Neural progenitor cell (in vitro differentiated cells): ENCODE results near the gene PLB1. TPM values are rescaled to one million over a fixed set of nuclear protein-coding genes. Genes with fewer than 3 reads are reported as not detected.

Experiments
- DNase-seq: peaks from one replicate; pipeline ENCODE4 v3.0.0-alpha.2; 2016; ENCODE audit warnings: low spot score
- H2AFZ ChIP-seq: fragments of 200-600 bp; sonication (generic); replicated peaks from 2 replicates; pipeline ENCODE4 v1.6.1; 2016; ENCODE audit warnings: antibody characterized with exemption
- H3F3A ChIP-seq: fragments of 200-600 bp; sonication (generic); 2 replicates; pipeline ENCODE4 v1.6.1; 2016; ENCODE audit warnings: antibody characterized with exemption, low read depth
- H3K27ac ChIP-seq: fragments of 200-600 bp; sonication (generic); 2 replicates; pipeline ENCODE4 v1.5.1; 2016; ENCODE audit warnings: mild to moderate bottlenecking
- H3K27me3 ChIP-seq: fragments of 200-600 bp; sonication (generic); 2 replicates; pipeline ENCODE4 v1.6.1; 2016; ENCODE audit warnings: mild to moderate bottlenecking, moderate library complexity
- H3K36me3 ChIP-seq: fragments of 200-600 bp; sonication (generic); 2 replicates; pipeline ENCODE4 v1.5.1; 2016
- H3K4me1 ChIP-seq: fragments of 200-600 bp; sonication (generic); 2 replicates; pipeline ENCODE4 v1.6.1; 2016; ENCODE audit warnings: mixed run types
- H3K4me2 ChIP-seq: fragments of 200-600 bp; sonication (generic); 2 replicates; pipeline ENCODE4 v1.6.1; 2016
- H3K4me3 ChIP-seq: fragments of 200-600 bp; sonication (generic); 2 replicates; pipeline ENCODE4 v1.5.1; 2016
- H3K79me2 ChIP-seq: fragments of 200-600 bp; sonication (generic); 2 replicates; pipeline ENCODE4 v1.6.1; 2016; ENCODE audit warnings: low read depth
- H3K9ac ChIP-seq: fragments of 200-600 bp; sonication (generic); 2 replicates; pipeline ENCODE4 v1.6.1; 2016
- H3K9me3 ChIP-seq: fragments of 200-600 bp; sonication (generic); 2 replicates; pipeline ENCODE4 v1.5.1; 2016; ENCODE audit warnings: low read depth
- H4K20me1 ChIP-seq: fragments of 200-600 bp; sonication (generic); 2 replicates; pipeline ENCODE4 v1.6.1; 2016; ENCODE audit warnings: low read depth
- H3K27ac Mint-ChIP-seq: 3 replicates; pipeline ENCODE4 v1.8.0; 2021; ENCODE audit warnings: mixed read lengths
- H3K27me3 Mint-ChIP-seq: 2 replicates; pipeline ENCODE4 v1.8.0; 2022; ENCODE audit warnings: low read depth, mild to moderate bottlenecking, inconsistent platforms, moderate library complexity, mixed read lengths; ENCODE audit not compliant: insufficient read depth
- H3K36me3 Mint-ChIP-seq: 3 replicates; pipeline ENCODE4 v1.8.0; 2021; ENCODE audit warnings: mixed read lengths
- H3K4me1 Mint-ChIP-seq: 3 replicates; pipeline ENCODE4 v1.8.0; 2021; ENCODE audit warnings: mixed read lengths
- H3K4me3 Mint-ChIP-seq: 3 replicates; pipeline ENCODE4 v1.8.0; 2021; ENCODE audit warnings: mild to moderate bottlenecking, moderate library complexity, mixed read lengths
- H3K9me3 Mint-ChIP-seq: 3 replicates; pipeline ENCODE4 v1.8.0; 2020; ENCODE audit warnings: mixed read lengths
- EZH2 ChIP-seq: fragments of 200-600 bp; sonication (generic); IDR thresholded peaks from 2 replicates; pipeline ENCODE4 v1.6.1; 2017; ENCODE audit warnings: antibody characterized with exemption, mild to moderate bottlenecking, moderate library complexity
- EZH2phosphoT487 ChIP-seq: fragments of 200-600 bp; sonication (generic); IDR thresholded peaks from 2 replicates; pipeline ENCODE4 v1.6.1; 2017; ENCODE audit warnings: antibody characterized with exemption
- total RNA-seq: library from RNA; depleted of rRNA; stranded (reverse); fragments of >200 nt; gene quantifications from 2 replicates; pipeline ENCODE4 v1.2.3, GENCODE V29; 2015; ENCODE audit warnings: low replicate concordance
- TF ChIP-seq, protein P1 (sequence below): fragments of 200-600 bp; sonication (generic); IDR thresholded peaks from 2 replicates; pipeline ENCODE4 v1.5.1; 2017; ENCODE audit warnings: antibody characterized with exemption, mild to moderate bottlenecking

The PLB1 gene, protein sequence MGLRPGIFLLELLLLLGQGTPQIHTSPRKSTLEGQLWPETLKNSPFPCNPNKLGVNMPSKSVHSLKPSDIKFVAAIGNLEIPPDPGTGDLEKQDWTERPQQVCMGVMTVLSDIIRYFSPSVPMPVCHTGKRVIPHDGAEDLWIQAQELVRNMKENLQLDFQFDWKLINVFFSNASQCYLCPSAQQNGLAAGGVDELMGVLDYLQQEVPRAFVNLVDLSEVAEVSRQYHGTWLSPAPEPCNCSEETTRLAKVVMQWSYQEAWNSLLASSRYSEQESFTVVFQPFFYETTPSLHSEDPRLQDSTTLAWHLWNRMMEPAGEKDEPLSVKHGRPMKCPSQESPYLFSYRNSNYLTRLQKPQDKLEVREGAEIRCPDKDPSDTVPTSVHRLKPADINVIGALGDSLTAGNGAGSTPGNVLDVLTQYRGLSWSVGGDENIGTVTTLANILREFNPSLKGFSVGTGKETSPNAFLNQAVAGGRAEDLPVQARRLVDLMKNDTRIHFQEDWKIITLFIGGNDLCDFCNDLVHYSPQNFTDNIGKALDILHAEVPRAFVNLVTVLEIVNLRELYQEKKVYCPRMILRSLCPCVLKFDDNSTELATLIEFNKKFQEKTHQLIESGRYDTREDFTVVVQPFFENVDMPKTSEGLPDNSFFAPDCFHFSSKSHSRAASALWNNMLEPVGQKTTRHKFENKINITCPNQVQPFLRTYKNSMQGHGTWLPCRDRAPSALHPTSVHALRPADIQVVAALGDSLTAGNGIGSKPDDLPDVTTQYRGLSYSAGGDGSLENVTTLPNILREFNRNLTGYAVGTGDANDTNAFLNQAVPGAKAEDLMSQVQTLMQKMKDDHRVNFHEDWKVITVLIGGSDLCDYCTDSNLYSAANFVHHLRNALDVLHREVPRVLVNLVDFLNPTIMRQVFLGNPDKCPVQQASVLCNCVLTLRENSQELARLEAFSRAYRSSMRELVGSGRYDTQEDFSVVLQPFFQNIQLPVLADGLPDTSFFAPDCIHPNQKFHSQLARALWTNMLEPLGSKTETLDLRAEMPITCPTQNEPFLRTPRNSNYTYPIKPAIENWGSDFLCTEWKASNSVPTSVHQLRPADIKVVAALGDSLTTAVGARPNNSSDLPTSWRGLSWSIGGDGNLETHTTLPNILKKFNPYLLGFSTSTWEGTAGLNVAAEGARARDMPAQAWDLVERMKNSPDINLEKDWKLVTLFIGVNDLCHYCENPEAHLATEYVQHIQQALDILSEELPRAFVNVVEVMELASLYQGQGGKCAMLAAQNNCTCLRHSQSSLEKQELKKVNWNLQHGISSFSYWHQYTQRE (N-terminal part only)
- 0.12 TPM in 1 of 2 replicates, not detected in the other for total RNA-seq

DNA sequence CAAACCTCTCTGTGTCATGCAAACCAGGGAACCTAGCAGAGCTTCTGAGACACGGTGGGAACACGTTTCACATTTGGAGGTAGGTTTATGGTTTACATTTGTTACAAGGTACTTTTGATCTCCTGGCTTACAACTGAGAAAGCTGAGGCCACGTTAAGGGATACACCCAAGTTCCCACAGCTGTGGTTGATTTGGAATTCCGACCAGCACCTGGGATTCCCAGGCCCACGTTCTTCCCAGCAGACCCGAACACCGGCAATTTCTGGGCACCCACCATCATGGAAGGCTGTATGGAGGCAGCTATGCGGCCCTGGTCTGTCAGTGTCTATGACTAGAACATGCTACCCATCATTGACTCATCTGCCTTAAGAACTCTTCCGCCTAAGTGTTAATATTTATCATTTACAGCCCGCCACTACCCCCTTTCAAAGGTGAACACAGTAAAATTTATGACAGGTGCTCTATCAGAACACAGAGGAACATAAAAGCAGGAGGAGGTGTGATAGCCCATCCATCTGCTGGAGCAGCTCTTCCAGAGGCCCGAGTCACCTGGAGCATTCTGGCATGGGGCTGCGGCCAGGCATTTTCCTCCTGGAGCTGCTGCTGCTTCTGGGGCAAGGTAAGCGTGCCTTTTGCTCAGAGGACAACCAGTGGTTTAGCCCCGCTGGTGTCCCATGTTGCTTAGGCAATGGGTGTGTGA, at the start of gene PLB1:
TSS of gene PLB1 (plus strand) at position 510 of the 700 bp plus-strand sequence. CDS start at position 565, 55 bp downstream.
- Histone ChIP-seq H3K9me3 (no peaks in the 10 kb centered on the region), H3K27me3 (no peaks in the 10 kb centered on the region), H3K4me1 (no peaks in the 10 kb centered on the region), H3K27ac (no peak within 1 kb of the TSS), H3K4me3 (no peak within 1 kb of the TSS), H3K9ac (no peak within 1 kb of the TSS), H3F3A (no peaks in the 10 kb centered on the region), H3K79me2 (no peaks in the 10 kb centered on the region), H4K20me1 (no peaks in the 10 kb centered on the region), H3K4me2 (no peak within 1 kb of the TSS), H2AFZ (no peak within 1 kb of the TSS), H3K36me3 (no peaks in the 10 kb centered on the region)
- Mint-ChIP-seq H3K9me3 (no peaks in the 10 kb centered on the region), H3K4me1 (no peaks in the 10 kb centered on the region), H3K36me3 (no peaks in the 10 kb centered on the region), H3K27me3 (peaks cover 2% of the 10 kb centered on the region), H3K27ac (peak within 1 kb of the TSS; percentile 20), H3K4me3 (no peak within 1 kb of the TSS)
- TF ChIP-seq EZH2, result no peak
- TF ChIP-seq, protein P1, sequence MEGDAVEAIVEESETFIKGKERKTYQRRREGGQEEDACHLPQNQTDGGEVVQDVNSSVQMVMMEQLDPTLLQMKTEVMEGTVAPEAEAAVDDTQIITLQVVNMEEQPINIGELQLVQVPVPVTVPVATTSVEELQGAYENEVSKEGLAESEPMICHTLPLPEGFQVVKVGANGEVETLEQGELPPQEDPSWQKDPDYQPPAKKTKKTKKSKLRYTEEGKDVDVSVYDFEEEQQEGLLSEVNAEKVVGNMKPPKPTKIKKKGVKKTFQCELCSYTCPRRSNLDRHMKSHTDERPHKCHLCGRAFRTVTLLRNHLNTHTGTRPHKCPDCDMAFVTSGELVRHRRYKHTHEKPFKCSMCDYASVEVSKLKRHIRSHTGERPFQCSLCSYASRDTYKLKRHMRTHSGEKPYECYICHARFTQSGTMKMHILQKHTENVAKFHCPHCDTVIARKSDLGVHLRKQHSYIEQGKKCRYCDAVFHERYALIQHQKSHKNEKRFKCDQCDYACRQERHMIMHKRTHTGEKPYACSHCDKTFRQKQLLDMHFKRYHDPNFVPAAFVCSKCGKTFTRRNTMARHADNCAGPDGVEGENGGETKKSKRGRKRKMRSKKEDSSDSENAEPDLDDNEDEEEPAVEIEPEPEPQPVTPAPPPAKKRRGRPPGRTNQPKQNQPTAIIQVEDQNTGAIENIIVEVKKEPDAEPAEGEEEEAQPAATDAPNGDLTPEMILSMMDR, result no peak
- no peak for TF ChIP-seq EZH2phosphoT487
- no peak for DNase-seq

DNA sequence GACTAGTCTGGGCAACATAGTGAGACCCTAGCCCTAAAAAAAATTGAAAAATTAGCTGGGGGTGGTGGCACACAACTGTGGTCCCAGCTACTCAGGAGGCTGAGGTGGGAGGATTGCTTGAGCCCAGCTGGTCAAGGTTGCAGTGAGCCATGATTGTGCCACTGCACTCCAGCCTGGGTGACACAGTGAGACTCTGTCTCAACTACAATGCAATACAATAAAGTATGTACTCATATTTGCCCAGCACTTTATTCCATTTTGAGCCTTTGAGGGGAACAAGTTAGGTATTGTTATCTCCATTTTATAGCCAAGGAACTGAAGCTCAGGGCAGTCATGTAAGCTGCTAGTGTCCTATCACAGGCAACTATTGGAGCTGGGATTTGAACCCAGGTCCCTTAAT, 49.3 kb upstream of the PLB1 start:
- peaks cover 2% of the 10 kb centered on the region for H3K9me3 Mint-ChIP-seq
- Histone ChIP-seq H3K4me2 (no peak overlapping the region), H3K4me3 (no peak overlapping the region), H3K36me3 (no peaks in the 10 kb centered on the region), H3K9ac (no peak overlapping the region), H3K4me1 (no peaks in the 10 kb centered on the region), H2AFZ (no peak overlapping the region), H3K79me2 (no peaks in the 10 kb centered on the region), H3K27ac (no peak overlapping the region), H3K9me3 (no peaks in the 10 kb centered on the region), H3F3A (no peaks in the 10 kb centered on the region), H4K20me1 (no peaks in the 10 kb centered on the region), H3K27me3 (no peaks in the 10 kb centered on the region)
- no peak overlapping the region for H3K4me3 Mint-ChIP-seq
- no peak for DNase-seq
- H3K27ac Mint-ChIP-seq, result no peak overlapping the region
- no peak for TF ChIP-seq EZH2phosphoT487
- TF ChIP-seq EZH2, result no peak
- TF ChIP-seq, protein P1, result no peak
- peaks cover 5% of the 10 kb centered on the region for H3K27me3 Mint-ChIP-seq
- no peaks in the 10 kb centered on the region for H3K36me3 Mint-ChIP-seq
- peaks cover 3% of the 10 kb centered on the region for H3K4me1 Mint-ChIP-seq

DNA sequence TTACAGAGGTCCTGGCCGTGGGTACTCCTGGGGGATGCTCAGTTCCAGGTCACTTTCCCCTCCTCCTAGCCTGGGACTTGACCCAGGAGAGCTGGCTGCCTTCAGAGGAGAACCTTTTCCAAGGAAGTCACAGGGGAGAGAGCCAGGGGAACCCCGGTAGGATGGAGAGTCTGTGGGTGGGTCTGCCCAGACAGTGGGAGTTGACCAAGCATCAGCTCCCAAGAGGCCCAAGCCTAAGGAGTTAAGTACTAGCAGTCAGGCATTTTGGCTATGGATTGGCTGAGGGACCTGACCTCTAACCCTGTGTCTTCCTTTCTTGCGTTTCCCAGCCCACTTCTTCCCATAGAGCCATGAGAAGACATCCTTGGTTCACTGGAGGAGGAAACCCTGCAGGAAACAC, 48.8 kb upstream of the PLB1 start:
- Histone ChIP-seq H4K20me1 (no peaks in the 10 kb centered on the region), H3K4me1 (peaks cover 1% of the 10 kb centered on the region), H3K27me3 (no peaks in the 10 kb centered on the region), H3K27ac (no peak overlapping the region), H3K79me2 (no peaks in the 10 kb centered on the region), H2AFZ (no peak overlapping the region), H3K4me3 (no peak overlapping the region), H3K9ac (no peak overlapping the region), H3K9me3 (no peaks in the 10 kb centered on the region), H3K4me2 (no peak overlapping the region), H3F3A (no peaks in the 10 kb centered on the region), H3K36me3 (no peaks in the 10 kb centered on the region)
- H3K27me3 Mint-ChIP-seq, result peaks cover 5% of the 10 kb centered on the region
- peaks cover 2% of the 10 kb centered on the region for H3K9me3 Mint-ChIP-seq
- H3K4me1 Mint-ChIP-seq, result peaks cover 3% of the 10 kb centered on the region
- H3K4me3 Mint-ChIP-seq, result no peak overlapping the region
- no peak for DNase-seq
- H3K27ac Mint-ChIP-seq, result no peak overlapping the region
- TF ChIP-seq, protein P1, result no peak
- TF ChIP-seq EZH2phosphoT487 (no peak), EZH2 (no peak)
- no peaks in the 10 kb centered on the region for H3K36me3 Mint-ChIP-seq
